HepG2 (cell line): ENCODE results near the gene MT4. TPM values are rescaled to one million over a fixed set of nuclear protein-coding genes. Genes with fewer than 3 reads are reported as not detected.

Source experiments
- CENPBD1 ChIP-seq: sonication (generic); formaldehyde crosslinking; IDR thresholded peaks from 2 replicates; pipeline ENCODE4 v1.8.0; 2022; ENCODE audit warnings: missing genetic modification reagents, low read depth, mild to moderate bottlenecking, borderline replicate concordance
- ELK4 ChIP-seq: sonication (generic); formaldehyde crosslinking; IDR thresholded peaks from 2 replicates; pipeline ENCODE4 v1.9.0; 2021; ENCODE audit warnings: missing genetic modification reagents, borderline replicate concordance
- ERF ChIP-seq: IDR thresholded peaks from 2 replicates; pipeline ENCODE4 v1.6.1; 2018; ENCODE audit warnings: missing biosample characterization, missing genetic modification reagents
- GFI1 ChIP-seq: sonication (generic); formaldehyde crosslinking; IDR thresholded peaks from 2 replicates; pipeline ENCODE4 v1.5.0; 2020; ENCODE audit warnings: missing genetic modification reagents, mild to moderate bottlenecking, borderline replicate concordance
- HMGXB4 ChIP-seq, 2 experiments: sonication (generic) in 1 of 2; formaldehyde crosslinking in 1 of 2; IDR thresholded peaks; 2 replicates each; pipeline versions ENCODE4 v1.4.0 to v1.6.1; 2018 to 2020; ENCODE audit warnings: missing genetic modification reagents in 2 of 2, borderline replicate concordance in 1 of 2, low read depth in 1 of 2, mild to moderate bottlenecking in 1 of 2, missing biosample characterization in 1 of 2
- MYC ChIP-seq: sonication (generic); formaldehyde crosslinking; IDR thresholded peaks from 2 replicates; pipeline ENCODE4 v1.9.0; 2021; ENCODE audit warnings: missing genetic modification reagents, borderline replicate concordance
- PRMT3 ChIP-seq: sonication (generic); formaldehyde crosslinking; IDR thresholded peaks from 2 replicates; pipeline ENCODE4 v1.8.1; 2022; ENCODE audit warnings: low read depth, mild to moderate bottlenecking, moderate library complexity, missing genetic modification reagents, borderline replicate concordance
- RXRB ChIP-seq: IDR thresholded peaks from 2 replicates; pipeline ENCODE4 v1.6.1; 2016; ENCODE audit warnings: borderline replicate concordance, missing genetic modification reagents, missing compliant biosample characterization
- ZBTB42 ChIP-seq: sonication (generic); formaldehyde crosslinking; IDR thresholded peaks from 2 replicates; pipeline ENCODE4 v1.5.0; 2020; ENCODE audit warnings: mild to moderate bottlenecking, missing genetic modification reagents
- ZFP37 ChIP-seq: sonication (generic); formaldehyde crosslinking; IDR thresholded peaks from 2 replicates; pipeline ENCODE4 v1.4.0; 2020; ENCODE audit warnings: missing genetic modification reagents, borderline replicate concordance
- ZMYM4 ChIP-seq: sonication (generic); formaldehyde crosslinking; IDR thresholded peaks from 2 replicates; pipeline ENCODE4 v1.8.1; 2023; ENCODE audit warnings: mild to moderate bottlenecking, missing genetic modification reagents
- ZNF281 ChIP-seq: sonication (generic); formaldehyde crosslinking; IDR thresholded peaks from 2 replicates; pipeline ENCODE4 v1.4.0; 2020; ENCODE audit warnings: missing genetic modification reagents, borderline replicate concordance
- ZNF501 ChIP-seq: sonication (generic); formaldehyde crosslinking; IDR thresholded peaks from 2 replicates; pipeline ENCODE4 v1.5.1; 2020; ENCODE audit warnings: mild to moderate bottlenecking, moderate library complexity, missing genetic modification reagents
- ZNF574 ChIP-seq: sonication (generic); formaldehyde crosslinking; IDR thresholded peaks from 2 replicates; pipeline ENCODE4 v1.4.0; 2020; ENCODE audit warnings: missing genetic modification reagents
- ZNF709 ChIP-seq: sonication (generic); formaldehyde crosslinking; IDR thresholded peaks from 2 replicates; pipeline ENCODE4 v1.5.0; 2020; ENCODE audit warnings: mild to moderate bottlenecking, missing genetic modification reagents
- polyA plus RNA-seq, 8 experiments: library from polyadenylated mRNA; depleted of rRNA in 3 of 8; stranded (reverse) in 7 of 8; unstranded in 1 of 8; fragments of >200 nt; fragmentation: Illumina TruSeq in 4 of 8; extraction: Trizol in 4 of 8; gene quantifications; 2 replicates each; pipeline versions ENCODE4 v1.2.1 to v1.2.3, GENCODE V29; 2011 to 2016; ENCODE audit warnings: low read depth in 4 of 8, missing spikeins in 1 of 8, mixed read lengths in 1 of 8; ENCODE audit not compliant: insufficient read depth in 1 of 8
- total RNA-seq, 5 experiments: library from RNA; depleted of rRNA; stranded (reverse); fragments of >200 nt; fragmentation: Illumina TruSeq; extraction: Trizol; gene quantifications; 2 replicates each; pipeline ENCODE4 v1.2.3, GENCODE V29; 2016; ENCODE audit warnings: low read depth in 1 of 5

MT4 gene
- total and polyA plus RNA-seq, 2 of the 13 experiments (the other 11 are each of a cell fraction or from before 2014, with no cell fraction given), result not detected

GRCh38 chr16:56551796-56552738, 12.8 kb upstream of the MT4 start (continued):
- TF ChIP-seq HMGXB4 (CRISPR knock-in tag; IDR thresholded peaks at IDR 0.05; ENCODE audit: borderline replicate concordance in 1 of 2, low read depth in 1 of 2) (peak in 1 of 2 experiments; percentile 35; a peak in 1 of 4 replicates), ZFP37 (CRISPR knock-in tag) (peak; percentile 26; the same call in 1 of the 2 replicates), CENPBD1 (CRISPR knock-in tag) (no peak), ZMYM4 (CRISPR knock-in tag) (peak; percentile 46), ELK4 (CRISPR knock-in tag) (no peak), ERF (CRISPR knock-in tag) (peak; percentile 59; the same call in 1 of the 2 replicates), ZBTB42 (CRISPR knock-in tag) (no peak), RXRB (peak; percentile 94), ZNF501 (CRISPR knock-in tag) (peak; percentile 83), GFI1 (CRISPR knock-in tag) (peak; percentile 60; the same call in 1 of the 2 replicates), PRMT3 (CRISPR knock-in tag) (no peak), ZNF281 (peak; percentile 68), MYC (CRISPR knock-in tag) (peak; percentile 31; the same call in 1 of the 2 replicates), ZNF574 (CRISPR knock-in tag) (peak; percentile 43), ZNF709 (CRISPR knock-in tag) (0 out of 2 replicates have a peak, but pooled peaks have one; percentile 69)
